K562 (cell line): ENCODE results near the gene TUBGCP6.

ENCODE experiments used
- EGR1 ChIP-seq: fragments of 450-650 bp; conservative IDR thresholded peaks from 2 replicates; pipeline ENCODE4 v1.6.1; 2017; ENCODE audit warnings: mild to moderate bottlenecking
- NFYB ChIP-seq: IDR thresholded peaks from 2 replicates; pipeline ENCODE4 v1.6.1; 2011; ENCODE audit warnings: mild to moderate bottlenecking, moderate library complexity; ENCODE audit not compliant: insufficient read length; ENCODE audit errors: extremely low read depth

GRCh38 chr22:50232481-50233151, 12.2 kb downstream of the TUBGCP6 start:
- TF ChIP-seq EGR1 (no peak), NFYB (no peak)
